ENCODE data around the gene DCX. TPM values are rescaled to one million over a fixed set of nuclear protein-coding genes. Genes with fewer than 3 reads are reported as not detected.

DCX gene
- total and polyA plus RNA-seq, 2 experiments from 2014 or later = not detected

DNA sequence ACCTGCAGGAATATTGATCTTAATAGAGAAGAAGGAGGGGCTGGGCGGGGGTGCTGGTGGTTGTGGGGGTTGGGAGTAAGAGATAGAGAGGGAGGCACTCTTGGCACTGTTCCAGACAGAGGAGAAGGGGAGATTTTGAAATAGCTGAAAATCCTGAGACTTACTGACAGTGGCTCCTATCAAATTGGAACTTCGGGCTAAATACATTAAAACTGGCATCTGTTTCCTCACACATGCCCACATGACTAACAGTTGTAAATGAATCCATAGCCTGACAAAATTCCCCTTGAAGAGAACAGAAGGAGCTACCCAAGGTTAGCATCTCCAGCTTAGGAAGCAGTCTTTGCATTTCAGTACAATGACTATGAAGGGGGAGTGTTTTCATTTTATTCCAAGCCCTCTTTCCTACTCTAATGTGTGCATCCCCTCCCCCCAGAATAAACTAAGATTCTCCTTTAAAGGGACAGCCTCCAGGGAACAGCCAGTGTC is 1.4 kb downstream of the DCX start:
- no peaks in the 10 kb centered on the region for H3K27me3 ChIP-seq (replicated peaks; ENCODE audit: insufficient read depth)
- no peak overlapping the region for H3K4me3 ChIP-seq
- H3K36me3 ChIP-seq (ENCODE audit: low read depth) = no peaks in the 10 kb centered on the region
- TF ChIP-seq EZH2phosphoT487 (IDR thresholded peaks at IDR 0.05; ENCODE audit: insufficient read depth, low read depth) (no peak), EZH2 (IDR thresholded peaks at IDR 0.05; ENCODE audit: insufficient read depth, poor library complexity, severe bottlenecking) (no peak)
- no peaks in the 10 kb centered on the region for H3K4me1 ChIP-seq (ENCODE audit: insufficient read depth)
- 0% methylated on average over 1 to 2 of the region's 2 CpGs for WGBS, 2 experiments (ENCODE audit: low coverage in 1 of 2, low lambda C conversion rate in 2 of 2, missing lambda C conversion rate in 2 of 2)
- no peak overlapping the region for H3K9ac ChIP-seq
- H3K9me3 ChIP-seq (ENCODE audit: low read depth) = no peaks in the 10 kb centered on the region
- no peaks in the 10 kb centered on the region for H3K79me2 ChIP-seq (ENCODE audit: insufficient read depth)
- no peaks in the 10 kb centered on the region for H3K9me2 ChIP-seq (ENCODE audit: insufficient read depth)
- no peaks in the 10 kb centered on the region for H3F3A ChIP-seq (ENCODE audit: insufficient read depth)
- H2AFZ ChIP-seq = no peak overlapping the region
- DNase-seq = no peak
- in situ Hi-C loops (cut with MboI) = no loop called here
- no peak overlapping the region for H3K4me2 ChIP-seq (ENCODE audit: unreplicated experiment)
- no peaks in the 10 kb centered on the region for H4K20me1 ChIP-seq (ENCODE audit: insufficient read depth)
- H3K27ac ChIP-seq = no peak overlapping the region

DNA sequence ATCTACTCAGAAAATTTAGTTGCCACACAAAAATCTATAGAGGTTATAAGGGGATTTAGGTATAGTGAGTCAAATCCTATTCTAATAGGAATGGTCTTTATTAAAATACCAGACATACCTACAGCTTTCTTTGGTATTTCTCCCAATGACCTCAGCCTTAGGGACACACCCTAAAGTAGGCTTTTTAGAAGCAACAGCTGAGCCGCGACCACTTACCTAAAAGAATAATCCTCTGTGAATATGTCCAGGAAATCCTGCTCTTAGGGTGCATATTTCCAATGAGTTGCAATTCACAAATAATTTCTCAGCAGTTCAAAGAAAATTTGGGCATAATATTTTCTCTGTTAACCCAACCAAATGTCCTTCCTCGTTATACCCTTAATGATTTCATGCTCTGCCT is 2.7 kb downstream of the DCX start:
- H3K36me3 ChIP-seq (ENCODE audit: low read depth) = no peaks in the 10 kb centered on the region
- H3K9me2 ChIP-seq (ENCODE audit: insufficient read depth) = no peaks in the 10 kb centered on the region
- H3K4me2 ChIP-seq (ENCODE audit: unreplicated experiment) = no peak overlapping the region
- no peak overlapping the region for H3K4me3 ChIP-seq
- H3K79me2 ChIP-seq (ENCODE audit: insufficient read depth) = no peaks in the 10 kb centered on the region
- H3K9ac ChIP-seq = no peak overlapping the region
- 35 to 58% methylated on average over 3 of the region's 3 CpGs for WGBS, 2 experiments (ENCODE audit: low coverage in 1 of 2, low lambda C conversion rate in 2 of 2, missing lambda C conversion rate in 2 of 2)
- no peaks in the 10 kb centered on the region for H3K9me3 ChIP-seq (ENCODE audit: low read depth)
- H3K27me3 ChIP-seq (replicated peaks; ENCODE audit: insufficient read depth) = no peaks in the 10 kb centered on the region
- no peaks in the 10 kb centered on the region for H3F3A ChIP-seq (ENCODE audit: insufficient read depth)
- no peak overlapping the region for H2AFZ ChIP-seq
- H3K4me1 ChIP-seq (ENCODE audit: insufficient read depth) = no peaks in the 10 kb centered on the region
- no peak for DNase-seq
- TF ChIP-seq EZH2 (IDR thresholded peaks at IDR 0.05; ENCODE audit: insufficient read depth, poor library complexity, severe bottlenecking) (no peak), EZH2phosphoT487 (IDR thresholded peaks at IDR 0.05; ENCODE audit: insufficient read depth, low read depth) (no peak)
- H3K27ac ChIP-seq = no peak overlapping the region
- no peaks in the 10 kb centered on the region for H4K20me1 ChIP-seq (ENCODE audit: insufficient read depth)
- in situ Hi-C loops (cut with MboI) = no loop called here

DNA sequence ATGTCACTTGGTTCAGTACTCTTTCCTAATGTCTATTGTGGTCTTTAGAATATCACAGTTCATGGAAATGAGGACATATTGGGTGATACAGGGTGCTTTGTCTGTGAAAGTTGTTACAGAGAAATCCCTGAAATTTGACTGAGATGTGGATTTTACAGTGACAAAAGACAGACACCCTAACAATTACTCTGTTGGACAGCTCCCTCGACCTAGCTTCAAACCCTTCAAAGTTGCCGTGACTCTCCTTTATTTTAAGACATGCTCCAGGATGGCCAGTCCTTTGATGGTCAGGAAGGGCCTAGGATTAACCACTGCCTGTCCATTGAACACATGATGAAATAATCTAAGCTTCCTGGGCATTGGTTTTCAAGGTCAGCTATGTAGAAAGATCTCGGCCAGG is 4.0 kb downstream of the DCX start:
- H2AFZ ChIP-seq = no peak overlapping the region
- 0 to 5% methylated on average over 2 to 3 of the region's 3 CpGs for WGBS, 2 experiments (ENCODE audit: low coverage in 1 of 2, low lambda C conversion rate in 2 of 2, missing lambda C conversion rate in 2 of 2)
- H3F3A ChIP-seq (ENCODE audit: insufficient read depth) = no peaks in the 10 kb centered on the region
- no peak overlapping the region for H3K9ac ChIP-seq
- H3K4me2 ChIP-seq (ENCODE audit: unreplicated experiment) = no peak overlapping the region
- no peaks in the 10 kb centered on the region for H4K20me1 ChIP-seq (ENCODE audit: insufficient read depth)
- H3K79me2 ChIP-seq (ENCODE audit: insufficient read depth) = no peaks in the 10 kb centered on the region
- H3K4me3 ChIP-seq = no peak overlapping the region
- no peaks in the 10 kb centered on the region for H3K27me3 ChIP-seq (replicated peaks; ENCODE audit: insufficient read depth)
- TF ChIP-seq EZH2phosphoT487 (IDR thresholded peaks at IDR 0.05; ENCODE audit: insufficient read depth, low read depth) = no peak
- no peak for TF ChIP-seq EZH2 (IDR thresholded peaks at IDR 0.05; ENCODE audit: insufficient read depth, poor library complexity, severe bottlenecking)
- DNase-seq = no peak
- in situ Hi-C loops (cut with MboI) = no loop called here
- H3K4me1 ChIP-seq (ENCODE audit: insufficient read depth) = no peaks in the 10 kb centered on the region
- H3K36me3 ChIP-seq (ENCODE audit: low read depth) = no peaks in the 10 kb centered on the region
- H3K9me2 ChIP-seq (ENCODE audit: insufficient read depth) = no peaks in the 10 kb centered on the region
- no peak overlapping the region for H3K27ac ChIP-seq
- no peaks in the 10 kb centered on the region for H3K9me3 ChIP-seq (ENCODE audit: low read depth)

DNA sequence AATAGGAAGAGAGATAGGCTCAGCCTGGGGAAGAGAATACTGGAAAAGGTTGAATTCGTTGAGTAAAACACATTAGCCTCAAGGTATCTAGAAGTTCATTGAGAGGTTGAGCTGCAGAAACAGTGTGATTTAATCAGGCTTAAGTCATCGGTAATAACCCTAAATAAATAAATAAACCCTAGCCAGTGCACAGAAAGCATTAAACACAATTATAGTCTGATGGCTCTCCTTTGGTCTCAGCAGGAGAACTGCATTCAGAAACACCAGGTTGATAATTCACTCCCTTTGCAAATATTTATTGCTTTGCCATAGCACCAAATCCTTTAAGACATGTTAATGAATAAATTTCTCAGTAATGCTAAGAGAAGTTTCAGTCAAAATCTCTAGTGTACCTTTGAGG is 9.6 kb downstream of the DCX start:
- H3K27me3 ChIP-seq (replicated peaks; ENCODE audit: insufficient read depth) = no peaks in the 10 kb centered on the region
- in situ Hi-C loops (cut with MboI) = no loop called here
- no peak overlapping the region for H2AFZ ChIP-seq
- WGBS, 2 experiments (ENCODE audit: low coverage in 1 of 2, low lambda C conversion rate in 2 of 2, missing lambda C conversion rate in 2 of 2) = 0 to 10% methylated on average over 2 of the region's 2 CpGs
- H3F3A ChIP-seq (ENCODE audit: insufficient read depth) = no peaks in the 10 kb centered on the region
- H3K79me2 ChIP-seq (ENCODE audit: insufficient read depth) = no peaks in the 10 kb centered on the region
- no peaks in the 10 kb centered on the region for H3K36me3 ChIP-seq (ENCODE audit: low read depth)
- H3K4me2 ChIP-seq (ENCODE audit: unreplicated experiment) = no peak overlapping the region
- H3K4me1 ChIP-seq (ENCODE audit: insufficient read depth) = no peaks in the 10 kb centered on the region
- DNase-seq = no peak
- no peak overlapping the region for H3K9ac ChIP-seq
- no peaks in the 10 kb centered on the region for H4K20me1 ChIP-seq (ENCODE audit: insufficient read depth)
- no peaks in the 10 kb centered on the region for H3K9me3 ChIP-seq (ENCODE audit: low read depth)
- no peak overlapping the region for H3K4me3 ChIP-seq
- TF ChIP-seq EZH2 (IDR thresholded peaks at IDR 0.05; ENCODE audit: insufficient read depth, poor library complexity, severe bottlenecking) = no peak
- no peak for TF ChIP-seq EZH2phosphoT487 (IDR thresholded peaks at IDR 0.05; ENCODE audit: insufficient read depth, low read depth)
- no peaks in the 10 kb centered on the region for H3K9me2 ChIP-seq (ENCODE audit: insufficient read depth)
- H3K27ac ChIP-seq = no peak overlapping the region

DNA sequence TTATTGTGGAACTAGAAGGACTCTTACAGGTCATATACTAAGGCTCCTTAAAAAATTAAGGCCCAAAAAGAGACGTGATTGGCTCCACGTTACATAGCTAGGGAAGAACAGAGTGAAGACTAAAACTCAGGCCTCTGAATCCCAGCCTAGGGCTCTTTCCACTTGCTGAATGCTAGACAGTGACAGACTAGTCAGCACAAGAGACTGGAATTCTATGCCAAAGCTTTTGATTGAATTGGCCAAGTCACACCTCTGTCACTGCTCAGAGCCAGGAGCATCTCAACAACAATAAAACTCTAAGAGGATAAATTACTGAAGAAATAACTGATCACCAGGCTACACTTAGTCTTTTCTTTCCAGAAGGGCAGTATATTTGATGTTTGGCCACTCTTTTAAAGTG is 16.8 kb downstream of the DCX start:
- Histone ChIP-seq H2AFZ (no peak overlapping the region), H3K27me3 (replicated peaks; ENCODE audit: insufficient read depth) (no peaks in the 10 kb centered on the region), H3K27ac (no peak overlapping the region), H3K4me2 (ENCODE audit: unreplicated experiment) (no peak overlapping the region), H3K79me2 (ENCODE audit: insufficient read depth) (no peaks in the 10 kb centered on the region), H3K36me3 (ENCODE audit: low read depth) (no peaks in the 10 kb centered on the region), H4K20me1 (ENCODE audit: insufficient read depth) (no peaks in the 10 kb centered on the region), H3K9ac (no peak overlapping the region), H3K4me3 (no peak overlapping the region), H3F3A (ENCODE audit: insufficient read depth) (no peaks in the 10 kb centered on the region), H3K9me3 (ENCODE audit: low read depth) (no peaks in the 10 kb centered on the region), H3K9me2 (ENCODE audit: insufficient read depth) (no peaks in the 10 kb centered on the region), H3K4me1 (ENCODE audit: insufficient read depth) (no peaks in the 10 kb centered on the region)
- in situ Hi-C loops (cut with MboI) = no loop called here
- TF ChIP-seq EZH2 (IDR thresholded peaks at IDR 0.05; ENCODE audit: insufficient read depth, poor library complexity, severe bottlenecking) = no peak
- TF ChIP-seq EZH2phosphoT487 (IDR thresholded peaks at IDR 0.05; ENCODE audit: insufficient read depth, low read depth) = no peak
- DNase-seq = no peak
- 22 to 23% methylated on average over 2 of the region's 2 CpGs for WGBS, 2 experiments (ENCODE audit: low coverage in 1 of 2, low lambda C conversion rate in 2 of 2, missing lambda C conversion rate in 2 of 2)
